Sigmoid colon (tissue), 4 donors: ENCODE data around the gene TMEM52.

Experiments used
- CTCF ChIP-seq, 4 experiments: fragments of 450-650 bp in 3 of 4; fragments of 200-600 bp in 1 of 4; IDR thresholded peaks; one replicate each; pipeline ENCODE4 v1.5.1; 2016 to 2019; ENCODE audit warnings: antibody characterized with exemption in 4 of 4, mild to moderate bottlenecking in 3 of 4, moderate library complexity in 2 of 4
- EP300 ChIP-seq, 4 donors: sonication (generic); formaldehyde crosslinking; IDR thresholded peaks; one replicate each; pipeline ENCODE4 v1.6.1; 2017; ENCODE audit warnings: antibody characterized with exemption in 4 of 4
- POLR2A ChIP-seq, 2 donors: fragments of 450-650 bp; IDR thresholded peaks; one replicate each; pipeline ENCODE4 v1.6.1; 2016; ENCODE audit warnings: antibody characterized with exemption in 2 of 2, mild to moderate bottlenecking in 2 of 2, moderate library complexity in 2 of 2
- POLR2AphosphoS5 ChIP-seq, 4 donors: sonication (generic); formaldehyde crosslinking; IDR thresholded peaks; one replicate each; pipeline ENCODE4 v1.6.1; 2017; ENCODE audit warnings: antibody characterized with exemption in 4 of 4

DNA sequence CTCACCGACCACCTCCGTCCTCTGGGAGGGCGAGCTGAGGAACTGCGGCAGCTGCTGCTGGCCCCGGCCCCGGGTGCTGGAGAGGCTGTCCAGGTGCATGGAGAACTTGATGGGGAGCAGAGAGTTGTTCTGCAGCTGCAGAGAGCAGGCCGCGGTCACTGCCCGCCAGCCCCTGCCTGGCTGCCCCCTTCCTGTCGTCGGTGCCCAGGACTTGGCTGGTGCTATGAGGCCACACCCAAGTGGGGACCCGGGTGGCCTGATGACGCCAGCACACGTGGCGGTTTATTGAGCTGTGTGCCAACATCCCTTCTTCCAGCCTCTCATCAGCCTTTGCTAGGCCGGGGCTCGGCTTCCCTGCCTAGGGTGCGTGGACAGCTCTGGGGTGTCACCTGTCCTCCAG is 5.3 kb upstream of the TMEM52 start:
- TF ChIP-seq CTCF (IDR thresholded peaks at IDR 0.05) (no peak), POLR2A (IDR thresholded peaks at IDR 0.05) (no peak), EP300 (IDR thresholded peaks at IDR 0.05) (no peak), POLR2AphosphoS5 (IDR thresholded peaks at IDR 0.05) (no peak)
